SHP77 (cell line): ENCODE measurements around the gene GPATCH3.

Source experiments
- DNase-seq, 2 experiments: peaks; one replicate each; lab custom pipeline; 2025; lab: John Stamatoyannopoulos, UW

The GPATCH3 gene

DNA sequence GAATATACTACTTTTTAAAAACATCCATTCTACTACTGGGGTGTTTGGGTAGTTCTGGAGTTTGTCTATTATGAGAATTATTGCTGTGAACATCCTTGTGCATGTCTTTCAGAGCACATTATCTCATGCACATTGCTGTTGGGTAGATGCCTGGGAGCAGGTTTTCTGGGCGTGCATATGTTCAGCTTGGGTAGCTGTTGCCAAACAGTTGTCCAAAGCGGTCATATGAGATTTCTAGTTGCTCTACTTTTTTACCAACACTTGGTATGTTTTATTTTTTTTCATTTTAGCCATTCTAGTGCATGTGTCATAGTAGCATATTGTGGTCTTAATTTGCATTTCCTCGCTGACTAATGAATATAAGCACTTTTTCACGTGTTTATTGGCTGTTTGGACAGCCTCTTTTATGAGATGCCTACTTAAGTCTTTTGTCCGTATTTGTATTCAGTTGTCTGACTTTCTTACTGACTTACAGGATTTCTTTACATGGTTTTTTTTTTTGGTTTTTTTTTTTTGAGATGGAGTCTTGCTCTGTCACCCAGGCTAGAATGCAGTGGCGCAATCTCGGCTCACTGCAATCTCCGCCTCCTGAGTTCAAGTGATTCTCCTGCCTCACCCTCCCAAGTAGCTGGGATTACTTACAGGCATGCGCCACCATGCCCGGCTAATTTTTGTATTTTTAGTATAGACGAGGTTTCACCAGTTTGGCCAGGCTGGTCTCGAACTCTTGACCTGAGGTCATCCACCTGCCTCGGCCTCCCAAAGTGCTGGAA lies 55.7 kb downstream of the GPATCH3 start:
- DNase-seq, result no peak
